Measurements from ENCODE around the gene ULK2.
"Not testable (repeated sequence)": the region's sequence is repeated elsewhere in the genome, so short reads cannot be mapped to it uniquely, and the experiment has no call there.

Gene ULK2

GRCh38 chr17:19766016-19766415 is 101.7 kb downstream of the ULK2 start:
- no peak for DNase-seq

DNA sequence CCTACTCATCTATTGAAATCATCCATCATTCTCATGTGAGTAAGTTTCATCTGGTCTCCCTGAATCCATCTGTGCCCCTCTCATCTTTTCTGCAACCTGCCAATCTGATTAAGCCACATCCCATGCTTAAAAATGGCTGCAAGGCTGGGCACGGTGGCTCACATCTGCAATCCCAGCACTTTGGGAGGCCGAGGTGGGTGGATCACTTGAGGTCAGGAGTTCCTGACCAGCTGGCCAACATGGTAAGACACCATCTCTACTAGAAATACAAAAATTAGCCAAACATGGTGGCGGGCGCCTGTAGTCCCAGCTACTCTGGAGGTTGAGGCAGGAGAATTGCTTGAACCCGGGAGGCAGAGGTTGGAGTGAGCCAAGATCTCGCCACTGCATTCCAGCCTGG is 103.7 kb downstream of the ULK2 start:
- not testable (repeated sequence) for DNase-seq

DNA sequence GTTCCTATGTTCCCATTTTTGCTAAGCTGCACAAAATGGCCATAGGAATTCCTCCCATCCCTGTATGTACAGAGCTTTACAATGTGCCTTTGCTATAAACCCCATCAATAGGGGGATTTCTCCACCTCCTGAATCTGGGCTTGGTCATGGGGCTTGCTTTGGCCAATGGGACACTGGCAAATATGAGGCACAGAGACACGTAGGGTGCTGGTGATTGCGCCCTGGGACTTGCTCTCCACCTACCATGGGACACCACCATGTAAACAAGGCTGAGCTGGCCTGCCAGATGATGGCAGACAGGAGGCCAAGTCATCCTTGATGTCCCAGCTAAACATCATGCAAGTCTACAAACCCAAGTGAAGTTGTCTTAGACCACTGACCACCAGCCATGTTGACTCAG is 104.3 kb downstream of the ULK2 start:
- no peak for DNase-seq

DNA sequence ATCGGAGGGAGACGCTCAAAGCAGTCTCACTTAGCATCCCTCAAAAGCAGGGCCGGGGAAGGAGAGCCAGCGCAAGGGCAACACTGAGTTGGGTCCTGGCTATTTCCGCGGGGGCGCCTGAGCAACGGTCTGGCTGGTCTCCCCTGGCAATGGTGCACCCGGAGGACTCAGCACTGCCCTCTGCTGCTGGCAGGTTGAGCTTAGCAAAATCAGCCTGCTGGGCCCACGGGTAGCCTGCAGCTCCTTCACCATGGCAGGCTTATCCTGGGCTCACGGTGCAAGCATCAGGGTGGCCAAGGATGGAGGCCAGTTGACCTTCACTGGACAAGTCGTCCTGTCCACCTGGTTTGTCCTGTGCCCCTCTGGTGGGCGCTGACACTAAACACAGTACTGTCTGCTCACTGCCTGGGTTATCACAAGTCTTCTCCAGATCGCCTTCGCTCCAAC is 105.2 kb downstream of the ULK2 start:
- DNase-seq, result peak; percentile 27

DNA sequence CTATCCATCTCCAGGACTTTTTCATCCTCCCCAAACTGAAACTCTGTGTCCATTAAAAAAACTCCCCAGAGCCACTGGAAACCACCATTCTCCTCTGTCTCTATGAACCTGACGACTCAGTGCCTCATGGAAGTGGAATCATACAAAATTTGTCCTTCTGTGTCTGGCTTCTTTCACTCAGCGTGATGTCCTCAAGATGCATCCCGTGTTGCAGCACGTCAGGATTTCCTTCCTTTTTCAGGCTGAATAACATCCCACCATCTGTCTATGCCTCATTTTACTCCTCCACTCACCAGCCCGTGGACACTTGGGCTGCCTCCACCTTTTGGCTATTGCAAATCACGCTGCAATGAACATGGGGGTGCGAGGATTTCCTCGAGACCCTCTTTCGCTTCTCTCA is 107.0 kb downstream of the ULK2 start:
- no peak for DNase-seq

- no peak for DNase-seq
Measured at GRCh38 chr17:19759568-19760549, 107.9 kb downstream of the ULK2 start.

GRCh38 chr17:19757536-19758180 is 110.1 kb downstream of the ULK2 start:
- DNase-seq, result no peak

GRCh38 chr17:19756546-19756945 is 111.2 kb downstream of the ULK2 start:
- no peak for DNase-seq

GRCh38 chr17:19755821-19756510 is 111.8 kb downstream of the ULK2 start:
- DNase-seq, result no peak

- no peak for DNase-seq
Measured at GRCh38 chr17:19755392-19755791, 112.3 kb downstream of the ULK2 start.

- no peak for DNase-seq
Measured at GRCh38 chr17:19753661-19754463, 113.9 kb downstream of the ULK2 start.

DNA sequence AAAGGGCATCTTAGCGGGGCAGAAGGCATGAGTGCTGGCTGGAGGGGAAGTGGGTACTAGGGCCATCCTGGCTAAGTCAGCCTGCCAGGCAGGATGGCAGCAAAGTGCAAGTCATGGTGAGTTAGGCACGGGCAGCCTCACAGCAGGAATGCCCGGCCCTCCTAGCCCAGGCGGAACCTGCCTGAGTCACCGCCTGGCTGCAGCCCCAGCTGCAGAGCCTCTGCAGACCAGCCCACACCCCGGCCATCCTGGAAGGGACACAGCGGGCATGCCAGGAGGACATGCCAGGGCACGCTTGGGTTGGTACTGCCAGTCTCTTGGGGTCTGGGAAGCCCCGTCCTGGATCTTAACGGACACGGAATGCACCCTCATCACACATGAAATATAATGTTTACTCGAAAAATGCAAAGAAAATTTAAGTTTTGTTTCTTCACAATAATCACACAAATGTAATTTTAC is 114.7 kb downstream of the ULK2 start:
- DNase-seq, result peak; percentile 63

DNA sequence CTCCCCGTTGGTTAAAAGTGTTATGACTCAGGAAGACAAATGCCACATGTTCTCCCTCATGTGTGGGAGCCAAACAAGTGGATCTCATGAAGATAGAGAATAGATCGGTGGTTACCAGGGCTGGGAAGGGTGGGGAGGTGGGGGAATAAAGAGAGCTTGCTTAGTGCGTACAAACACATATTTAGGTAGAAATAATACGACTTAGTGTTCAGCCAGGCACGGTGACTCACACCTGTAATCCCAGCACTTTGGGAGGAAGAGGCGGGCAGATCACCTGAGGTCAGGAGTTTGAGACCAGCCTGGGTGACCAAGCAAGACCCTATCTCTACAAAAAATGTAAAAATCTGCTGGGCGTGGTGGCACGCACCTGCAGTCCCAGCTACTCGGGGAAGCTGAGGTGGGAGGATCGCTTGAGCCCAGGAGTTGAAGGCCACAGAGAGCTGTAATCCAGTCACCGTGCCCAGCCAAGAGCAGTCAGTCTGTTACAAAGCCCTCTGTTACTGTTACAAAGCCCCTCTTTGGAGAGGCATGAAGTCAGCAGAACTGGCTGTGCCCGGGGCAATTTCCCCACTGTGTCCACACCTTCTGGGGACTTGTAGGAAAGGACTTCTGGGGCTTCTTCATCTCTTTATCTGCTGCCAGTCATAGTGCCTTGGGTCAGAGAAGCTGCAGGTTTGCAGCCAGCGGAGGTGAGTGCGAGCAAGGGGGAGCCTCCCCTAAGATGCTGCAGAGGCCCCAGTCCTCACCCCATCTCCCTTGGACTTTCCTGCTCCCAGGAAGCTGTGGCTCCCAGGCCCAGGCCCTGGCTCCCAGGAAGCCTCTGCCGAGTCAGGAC is 115.3 kb downstream of the ULK2 start:
- DNase-seq, result no peak

DNA sequence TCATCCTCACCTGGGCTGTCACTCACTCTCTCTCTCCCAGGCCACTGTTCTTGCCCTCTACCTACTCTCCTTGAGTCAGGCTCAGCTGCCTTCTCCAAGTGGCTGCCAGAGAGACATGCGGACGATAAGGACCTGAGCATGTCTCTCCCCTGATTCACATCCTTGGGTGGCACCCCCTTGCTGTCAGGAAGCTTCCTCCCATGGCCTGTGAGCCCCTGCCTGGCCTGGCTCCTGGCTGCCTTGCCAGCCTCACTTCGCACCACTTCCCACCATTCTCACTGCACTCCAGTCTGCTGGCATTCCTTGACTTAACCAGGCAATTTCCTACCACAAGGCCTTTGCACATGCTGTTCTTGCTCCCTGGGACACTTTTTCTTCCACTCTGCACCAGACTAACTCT is 116.9 kb downstream of the ULK2 start:
- DNase-seq, result no peak

- DNase-seq, result no peak
Measured at GRCh38 chr17:19750020-19750572, 117.6 kb downstream of the ULK2 start.

DNA sequence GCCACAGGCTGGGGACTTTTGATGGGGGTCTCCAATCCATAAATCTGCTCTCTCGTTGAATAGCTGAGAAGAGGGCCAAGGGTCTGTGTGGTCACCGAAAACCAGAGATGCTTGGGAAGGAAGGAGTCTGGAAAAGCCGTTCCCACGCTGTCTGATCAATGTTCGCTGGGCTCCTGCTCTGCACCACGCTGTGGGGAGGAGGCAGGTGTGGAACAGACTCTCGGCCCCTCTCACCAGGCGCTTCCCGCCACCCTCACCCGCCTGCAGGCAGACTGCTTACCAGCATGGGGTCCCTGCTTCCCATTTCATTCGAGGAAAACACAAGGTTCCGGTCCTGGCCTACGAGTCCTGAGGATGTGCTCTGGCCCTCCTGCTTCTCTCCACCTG is 118.9 kb downstream of the ULK2 start:
- DNase-seq, result no peak

GRCh38 chr17:19747829-19748806 is 119.6 kb downstream of the ULK2 start, which contains the start of gene ALDH3A1:
ALDH3A1 (minus strand) TSS chr17:19748298; CDS start chr17:19745129, 3,169 bp downstream.
- DNase-seq, result no peak

- no peak for DNase-seq
Measured at GRCh38 chr17:19747159-19747719, 120.5 kb downstream of the ULK2 start.

DNA sequence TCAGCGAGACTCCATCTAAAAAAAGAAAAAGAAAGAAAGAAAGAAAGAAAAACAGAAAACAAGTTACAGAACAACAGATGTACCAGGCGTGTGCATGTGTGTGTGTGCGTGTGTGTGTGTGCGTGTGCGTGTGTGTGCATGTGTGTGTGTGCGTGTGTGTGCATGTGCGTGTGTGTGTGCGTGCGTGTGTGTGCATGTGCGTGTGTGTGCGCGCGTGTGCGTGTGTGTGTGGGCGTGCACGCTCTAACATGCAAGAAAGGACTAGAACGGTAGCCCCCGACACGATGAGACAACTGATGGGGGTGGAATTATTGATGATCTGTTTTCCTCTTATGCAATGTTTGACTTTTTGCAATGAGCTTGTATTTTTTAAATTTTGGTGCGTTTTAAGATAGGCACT is 121.2 kb downstream of the ULK2 start:
- DNase-seq, result no peak
